WI38 (cell line): Measurements from ENCODE around the gene KLHL9.

Experiments used
- H3K4me3 ChIP-seq: 2 replicates; pipeline ENCODE4 v1.5.1; 2011; ENCODE audit warnings: low read depth, mild to moderate bottlenecking, control low read depth, low read length
- TF ChIP-seq, protein P1 (sequence below): IDR thresholded peaks from 2 replicates; pipeline ENCODE4 v1.5.1; 2012; ENCODE audit warnings: low read depth, mild to moderate bottlenecking, control low read depth, low read length

KLHL9 gene

DNA sequence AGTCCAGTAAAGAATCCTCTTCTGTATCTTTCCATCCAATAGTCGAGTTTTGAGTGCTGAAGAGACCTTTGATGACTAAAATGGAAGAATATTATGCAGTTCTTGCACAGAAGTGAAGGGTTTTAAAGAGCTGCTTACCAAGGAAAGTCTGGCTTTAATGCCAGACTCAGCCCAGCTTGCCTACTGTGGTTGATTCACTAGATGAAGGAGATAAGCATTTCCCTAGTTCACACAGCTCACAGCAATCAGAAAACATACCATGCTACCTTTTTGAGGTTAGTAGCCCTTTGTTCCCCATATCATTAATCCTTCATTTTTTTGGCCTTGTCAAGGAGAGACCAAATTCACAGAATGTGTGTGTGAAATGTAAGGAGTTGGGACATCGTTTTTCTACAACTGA lies 45.4 kb downstream of the KLHL9 start:
- TF ChIP-seq, protein P1, sequence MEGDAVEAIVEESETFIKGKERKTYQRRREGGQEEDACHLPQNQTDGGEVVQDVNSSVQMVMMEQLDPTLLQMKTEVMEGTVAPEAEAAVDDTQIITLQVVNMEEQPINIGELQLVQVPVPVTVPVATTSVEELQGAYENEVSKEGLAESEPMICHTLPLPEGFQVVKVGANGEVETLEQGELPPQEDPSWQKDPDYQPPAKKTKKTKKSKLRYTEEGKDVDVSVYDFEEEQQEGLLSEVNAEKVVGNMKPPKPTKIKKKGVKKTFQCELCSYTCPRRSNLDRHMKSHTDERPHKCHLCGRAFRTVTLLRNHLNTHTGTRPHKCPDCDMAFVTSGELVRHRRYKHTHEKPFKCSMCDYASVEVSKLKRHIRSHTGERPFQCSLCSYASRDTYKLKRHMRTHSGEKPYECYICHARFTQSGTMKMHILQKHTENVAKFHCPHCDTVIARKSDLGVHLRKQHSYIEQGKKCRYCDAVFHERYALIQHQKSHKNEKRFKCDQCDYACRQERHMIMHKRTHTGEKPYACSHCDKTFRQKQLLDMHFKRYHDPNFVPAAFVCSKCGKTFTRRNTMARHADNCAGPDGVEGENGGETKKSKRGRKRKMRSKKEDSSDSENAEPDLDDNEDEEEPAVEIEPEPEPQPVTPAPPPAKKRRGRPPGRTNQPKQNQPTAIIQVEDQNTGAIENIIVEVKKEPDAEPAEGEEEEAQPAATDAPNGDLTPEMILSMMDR, result no peak
- H3K4me3 ChIP-seq, result no peak overlapping the region

DNA sequence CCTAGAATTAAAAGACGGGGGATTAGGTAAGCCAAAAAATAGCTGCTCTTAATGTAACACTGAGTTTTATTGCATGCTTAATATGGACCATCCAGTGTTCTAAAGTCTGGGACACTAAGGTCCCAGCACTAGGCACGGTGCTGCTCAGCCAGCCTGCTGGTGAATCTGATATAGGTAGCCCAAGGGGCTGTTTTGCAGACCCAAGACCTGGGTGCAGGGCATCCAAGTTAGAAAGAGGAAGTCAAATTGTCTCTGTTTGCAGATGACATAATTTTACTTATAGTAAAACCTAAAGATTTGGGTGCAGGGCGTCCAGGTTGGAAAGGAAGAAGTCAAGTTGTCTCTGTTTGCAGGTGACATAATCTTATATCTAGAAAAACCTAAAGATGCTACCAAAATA lies 47.9 kb downstream of the KLHL9 start:
- H3K4me3 ChIP-seq, result no peak overlapping the region
- TF ChIP-seq, protein P1, result no peak

DNA sequence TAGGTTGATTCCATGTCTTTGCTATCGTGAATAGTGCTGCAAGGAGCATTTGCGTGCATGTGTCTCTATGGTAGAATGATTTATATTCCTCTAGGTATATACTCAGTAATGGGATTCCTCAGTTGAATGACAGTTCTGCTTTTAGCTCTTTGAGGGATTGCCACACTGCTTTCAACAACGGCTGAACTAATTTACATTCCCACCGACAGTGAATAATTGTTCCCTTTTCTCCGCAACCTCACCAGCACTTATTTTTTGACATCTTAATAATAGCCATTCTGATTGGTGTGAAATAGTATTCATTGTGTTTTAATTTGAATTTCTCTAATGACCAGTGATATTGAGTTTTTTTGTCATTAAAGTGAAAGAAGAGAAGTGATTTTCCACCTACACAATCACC lies 48.5 kb downstream of the KLHL9 start:
- H3K4me3 ChIP-seq, result no peak overlapping the region
- TF ChIP-seq, protein P1, result no peak

DNA sequence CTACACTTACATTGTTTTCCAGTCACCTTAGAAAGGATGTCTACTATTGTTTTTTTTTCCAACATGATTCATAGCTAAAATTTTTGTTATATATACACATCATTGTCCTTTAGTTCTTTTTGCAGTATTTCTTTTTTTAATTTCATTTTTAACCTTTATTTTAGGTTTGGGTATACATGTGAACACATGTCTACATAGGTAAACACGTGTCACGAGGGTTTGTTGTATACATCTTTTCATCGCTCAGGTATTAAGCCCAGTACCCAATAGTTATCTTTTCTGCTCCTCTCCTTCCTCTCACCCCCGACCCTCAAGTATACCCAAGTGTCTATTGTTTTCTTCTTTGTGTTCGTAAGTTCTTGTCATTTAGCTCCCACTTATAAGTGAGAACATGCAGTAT lies 49.1 kb downstream of the KLHL9 start:
- no peak overlapping the region for H3K4me3 ChIP-seq
- TF ChIP-seq, protein P1, result no peak

DNA sequence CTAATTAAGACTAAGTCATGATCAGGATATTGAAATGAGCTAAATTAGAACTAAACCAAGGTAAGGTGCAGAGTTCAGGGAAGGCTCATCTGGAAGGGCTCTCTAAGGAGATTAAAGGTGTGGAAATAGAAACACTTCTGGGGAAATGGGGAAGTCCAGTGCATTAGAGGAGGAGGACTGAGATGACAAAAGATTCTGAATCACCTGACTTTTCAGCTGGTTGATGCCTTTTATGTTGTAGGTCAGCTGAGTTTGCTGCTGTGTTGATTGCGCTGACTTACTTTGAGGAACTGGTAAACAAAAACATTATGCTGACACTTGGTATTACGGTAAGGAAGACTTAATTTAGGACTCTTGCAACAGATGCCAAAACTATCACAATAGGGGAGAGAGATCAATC lies 53.9 kb downstream of the KLHL9 start:
- H3K4me3 ChIP-seq, result no peak overlapping the region
- TF ChIP-seq, protein P1, result no peak
